ENCODE results near the gene TUBA4B.
"Not testable (repeated sequence)": the region's sequence is repeated elsewhere in the genome, so short reads cannot be mapped to it uniquely, and the experiment has no call there.

Gene TUBA4B

DNA sequence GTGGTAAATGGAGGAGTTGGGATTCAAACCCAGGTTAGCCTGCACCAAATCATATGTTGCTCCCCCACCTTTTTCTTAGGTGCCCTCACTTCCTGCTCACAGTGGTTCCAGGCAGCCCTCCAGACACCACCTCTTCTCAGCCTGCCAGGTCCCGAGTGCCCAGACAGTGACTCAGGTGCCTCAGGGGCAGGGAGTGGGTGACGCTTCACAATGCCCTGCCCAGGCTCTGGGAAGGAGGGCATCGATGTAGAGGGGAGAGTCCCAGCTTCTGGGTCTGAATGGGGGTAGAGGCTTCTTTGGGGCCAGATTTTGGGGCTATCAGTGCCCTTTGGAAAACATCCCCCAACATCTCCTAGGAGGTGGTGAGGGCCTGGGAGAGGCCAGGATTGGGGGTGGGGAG lies 20.9 kb downstream of the TUBA4B start:
- in situ Hi-C loops (cut with MboI; ENCODE audit: low sequenced_read_pairs) = no loop called here

DNA sequence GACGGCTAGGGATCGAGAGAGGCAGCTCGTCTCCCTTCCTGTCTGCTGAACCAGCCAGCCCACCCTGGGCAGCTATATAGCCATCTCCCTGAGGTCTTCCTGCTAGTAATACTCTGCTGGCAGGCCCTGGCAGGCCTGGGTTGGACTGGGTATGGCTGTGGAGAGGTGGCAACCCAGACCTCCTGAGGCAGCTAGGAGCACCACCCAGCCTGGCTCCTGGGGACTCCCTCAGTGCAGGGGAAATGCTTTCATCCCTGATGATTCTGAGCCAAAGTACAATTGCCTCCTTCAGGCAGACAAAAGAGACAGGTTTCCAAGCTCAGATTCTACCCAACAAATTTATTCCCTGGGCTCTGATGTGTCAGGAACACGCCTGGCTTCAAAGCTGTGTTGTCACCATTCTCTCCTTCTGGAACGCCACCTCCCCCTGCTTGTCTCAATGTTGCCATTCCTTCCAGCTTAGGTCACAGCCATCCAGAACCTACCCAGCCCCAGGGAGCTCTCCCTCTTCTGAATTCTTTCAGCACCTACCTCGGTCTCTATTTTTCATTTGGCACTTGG lies 21.4 kb downstream of the TUBA4B start:
- in situ Hi-C loops (cut with MboI; ENCODE audit: low sequenced_read_pairs) = no loop called here

GRCh38 chr2:219277703-219278654 lies 24.9 kb downstream of the TUBA4B start:
- in situ Hi-C loops (cut with MboI; ENCODE audit: low sequenced_read_pairs) = no loop called here

- in situ Hi-C loops (cut with MboI; ENCODE audit: low sequenced_read_pairs) = no loop called here
Measured at GRCh38 chr2:219278655-219279150, 25.7 kb downstream of the TUBA4B start.

- in situ Hi-C loops (cut with MboI; ENCODE audit: low sequenced_read_pairs) = no loop called here
Measured at GRCh38 chr2:219279151-219279915, 26.3 kb downstream of the TUBA4B start, which contains the start of gene DNAJB2. Gene DNAJB2, plus strand, starts transcription at chr2:219279366. Its CDS starts 468 bp downstream, at chr2:219279834.

DNA sequence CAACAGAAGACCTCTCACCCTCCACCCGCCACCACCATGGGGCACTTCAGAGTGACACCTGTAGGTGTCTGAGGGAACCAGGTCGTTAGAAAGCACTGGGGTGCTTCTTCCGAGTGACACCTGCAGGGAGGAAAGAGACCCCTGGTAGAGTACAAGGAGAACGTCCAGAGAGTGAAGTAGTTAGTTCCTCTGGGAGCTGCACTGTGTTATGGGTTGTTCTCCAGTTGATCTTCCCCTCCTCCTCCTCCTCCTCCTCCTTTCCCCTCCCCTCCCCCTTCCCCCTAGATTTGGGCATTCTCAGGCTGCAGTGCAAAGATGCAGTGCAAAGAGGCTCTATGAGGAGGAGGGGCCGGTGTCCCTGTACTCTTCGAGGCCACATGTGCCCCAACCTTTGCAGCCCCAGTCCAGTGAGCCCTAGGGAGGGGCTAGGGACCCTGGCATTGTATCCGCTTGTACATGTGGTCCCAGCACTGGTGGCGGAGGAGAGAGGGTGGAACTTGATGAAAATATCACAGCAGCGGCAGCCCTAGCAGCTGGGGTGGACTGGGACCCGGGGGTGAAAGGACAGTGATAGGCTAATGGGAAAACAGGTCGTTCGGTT lies 27.0 kb downstream of the TUBA4B start:
- in situ Hi-C loops (cut with MboI; ENCODE audit: low sequenced_read_pairs) = no loop called here

GRCh38 chr2:219280651-219281050 lies 27.6 kb downstream of the TUBA4B start:
- in situ Hi-C loops (cut with MboI; ENCODE audit: low sequenced_read_pairs) = no loop called here

- in situ Hi-C loops (cut with MboI; ENCODE audit: low sequenced_read_pairs) = no loop called here
Measured at GRCh38 chr2:219281588-219281987, 28.5 kb downstream of the TUBA4B start.

DNA sequence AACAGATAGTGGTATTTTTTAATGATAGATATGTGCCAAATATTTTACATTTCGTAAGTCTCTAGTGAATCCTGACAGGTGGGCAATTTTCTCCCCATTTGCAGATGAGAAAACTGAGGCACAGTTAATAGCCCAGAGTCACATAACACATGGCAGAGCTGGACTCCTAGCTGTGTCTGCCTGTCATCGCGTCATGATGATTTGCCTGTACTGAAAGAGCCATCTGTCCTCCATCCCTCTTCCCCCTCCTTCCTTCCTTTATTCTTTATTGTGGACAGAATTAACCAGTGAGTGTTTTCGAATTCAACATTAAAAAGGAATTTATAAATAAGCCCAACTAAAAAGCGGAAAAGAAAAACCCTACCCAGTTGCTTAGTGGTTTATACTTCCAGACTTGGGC lies 29.3 kb downstream of the TUBA4B start:
- in situ Hi-C loops (cut with MboI; ENCODE audit: low sequenced_read_pairs) = no loop called here

GRCh38 chr2:219282943-219283581 lies 30.0 kb downstream of the TUBA4B start:
- in situ Hi-C loops (cut with MboI; ENCODE audit: low sequenced_read_pairs) = no loop called here

DNA sequence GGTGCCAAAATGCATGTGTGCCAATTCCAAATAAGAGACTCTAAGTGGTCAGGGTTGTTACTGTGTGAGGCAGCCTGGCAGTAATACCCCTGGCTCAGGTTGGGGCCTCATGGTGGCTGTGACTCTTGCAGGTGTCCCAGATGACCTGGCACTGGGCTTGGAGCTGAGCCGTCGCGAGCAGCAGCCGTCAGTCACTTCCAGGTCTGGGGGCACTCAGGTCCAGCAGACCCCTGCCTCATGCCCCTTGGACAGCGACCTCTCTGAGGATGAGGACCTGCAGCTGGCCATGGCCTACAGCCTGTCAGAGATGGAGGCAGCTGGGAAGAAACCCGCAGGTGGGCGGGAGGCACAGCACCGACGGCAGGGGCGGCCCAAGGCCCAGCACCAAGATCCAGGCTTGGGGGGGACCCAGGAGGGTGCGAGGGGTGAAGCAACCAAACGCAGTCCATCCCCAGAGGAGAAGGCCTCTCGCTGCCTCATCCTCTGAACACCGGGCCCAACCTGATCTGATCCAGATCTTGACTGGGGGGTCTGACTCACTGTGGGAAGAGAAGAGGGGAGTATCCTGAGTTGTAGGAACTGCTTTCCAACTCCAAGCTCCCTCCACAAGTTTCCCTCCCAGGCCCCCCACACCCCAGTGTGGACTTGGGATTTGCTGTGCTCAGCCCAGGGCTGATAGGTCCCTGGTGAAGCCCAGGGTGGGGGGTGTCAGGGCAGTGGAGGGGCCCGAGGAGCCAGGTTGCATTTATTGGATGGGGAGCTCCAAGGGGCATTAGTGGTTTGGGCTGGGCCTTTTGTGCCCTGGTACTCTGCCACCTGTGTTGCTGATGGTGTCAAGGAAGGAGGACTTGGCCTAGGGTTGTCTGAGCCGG lies 31.7 kb downstream of the TUBA4B start:
- in situ Hi-C loops (cut with MboI; ENCODE audit: low sequenced_read_pairs) = no loop called here

- in situ Hi-C loops (cut with MboI; ENCODE audit: low sequenced_read_pairs) = no loop called here
Measured at GRCh38 chr2:219285373-219285735, 32.3 kb downstream of the TUBA4B start.

DNA sequence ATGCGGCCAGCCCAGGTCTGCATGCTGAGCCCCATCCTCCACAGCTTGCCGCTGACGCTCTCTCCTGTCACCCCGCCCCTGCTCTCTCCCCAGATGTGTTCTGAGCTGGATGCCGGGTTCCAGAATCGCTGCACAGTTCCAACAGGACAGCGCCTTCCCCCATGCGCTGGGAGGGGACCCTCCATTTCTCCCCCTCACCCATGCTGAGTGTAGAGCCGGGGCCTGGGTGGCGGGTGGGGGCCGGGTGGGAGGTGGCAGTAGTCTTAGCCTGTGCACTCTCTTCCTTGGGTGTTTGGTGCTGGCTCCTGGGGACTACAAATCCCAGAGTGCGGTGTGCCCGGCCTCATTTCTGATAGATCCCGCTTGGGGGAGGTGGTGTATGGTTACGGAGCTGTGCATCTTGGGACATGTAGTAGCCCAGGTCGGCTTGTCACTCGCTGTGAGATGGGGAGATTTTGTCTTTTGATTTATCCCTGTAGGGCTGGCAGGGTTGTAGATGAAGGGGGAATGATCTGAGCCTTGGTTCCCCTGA lies 32.9 kb downstream of the TUBA4B start:
- in situ Hi-C loops (cut with MboI; ENCODE audit: low sequenced_read_pairs) = no loop called here

- in situ Hi-C loops (cut with MboI; ENCODE audit: low sequenced_read_pairs) = no loop called here
Measured at GRCh38 chr2:219286436-219287115, 33.5 kb downstream of the TUBA4B start.

DNA sequence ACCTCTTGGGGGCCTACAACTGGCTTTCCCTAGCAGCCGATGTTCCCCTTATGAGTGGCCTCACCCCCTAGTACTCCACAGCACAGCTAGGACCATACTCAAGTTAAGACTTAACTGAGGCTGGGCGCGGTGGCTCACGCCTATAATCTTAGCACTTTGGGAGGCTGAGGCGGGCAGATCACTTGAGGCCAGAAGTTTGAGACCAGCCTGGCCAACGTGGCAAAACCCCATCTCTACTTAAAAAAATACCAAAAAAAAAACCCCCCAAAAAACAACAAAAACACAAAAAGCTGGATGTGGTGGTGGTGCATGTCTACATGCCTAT lies 34.0 kb downstream of the TUBA4B start:
- in situ Hi-C loops (cut with MboI; ENCODE audit: low sequenced_read_pairs) = not testable (repeated sequence)

- in situ Hi-C loops (cut with MboI; ENCODE audit: low sequenced_read_pairs) = no loop called here
Measured at GRCh38 chr2:219287580-219288265, 34.7 kb downstream of the TUBA4B start.

GRCh38 chr2:219289195-219289536 lies 36.1 kb downstream of the TUBA4B start:
- in situ Hi-C loops (cut with MboI; ENCODE audit: low sequenced_read_pairs) = no loop called here

Measured in HL-60/S4 treated with phorbol 12-myristate 13-acetate at 8.2 ng/mL for 4 days and 3 days (cell line).